Stimulated activated CD4-positive, alpha-beta T cell treated with anti-CD3 and anti-CD28 coated beads, Interleukin-2, amount 100 ng/mL, for 24 hours (primary cell): Measurements from ENCODE around the gene WWC1.
"Not testable (repeated sequence)": the region's sequence is repeated elsewhere in the genome, so short reads cannot be mapped to it uniquely, and the experiment has no call there.

Source experiments
- DNase-seq, 2 donors: peaks; one replicate each; pipeline ENCODE4 v3.0.0-alpha.2; 2020

The WWC1 gene

DNA sequence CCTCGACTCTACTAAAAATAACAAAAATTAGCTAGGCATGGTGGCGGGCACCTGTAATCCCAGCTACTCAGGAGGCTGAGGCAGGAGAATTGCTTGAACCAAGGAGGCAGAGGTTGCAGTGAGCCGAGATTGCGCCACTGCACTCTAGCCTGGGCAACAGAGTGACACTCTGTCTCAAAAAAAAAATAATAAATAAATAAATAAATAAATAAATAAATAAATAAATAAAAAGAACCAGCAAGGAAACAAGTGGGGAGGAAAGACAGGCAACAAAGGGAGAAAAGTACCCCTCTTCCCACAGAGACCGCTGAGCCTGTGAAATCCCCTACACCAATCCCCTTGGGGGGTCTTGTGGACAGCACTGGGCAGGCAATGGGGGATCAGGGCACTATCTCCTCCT is 4.6 kb upstream of the WWC1 start:
- not testable (repeated sequence) for DNase-seq

- DNase-seq: no peak
These were observed 4.1 kb upstream of the WWC1 start for GRCh38 chr5:168287362-168287761.

- DNase-seq: no peak
These were observed 2.8 kb upstream of the WWC1 start for GRCh38 chr5:168288349-168289245.

DNA sequence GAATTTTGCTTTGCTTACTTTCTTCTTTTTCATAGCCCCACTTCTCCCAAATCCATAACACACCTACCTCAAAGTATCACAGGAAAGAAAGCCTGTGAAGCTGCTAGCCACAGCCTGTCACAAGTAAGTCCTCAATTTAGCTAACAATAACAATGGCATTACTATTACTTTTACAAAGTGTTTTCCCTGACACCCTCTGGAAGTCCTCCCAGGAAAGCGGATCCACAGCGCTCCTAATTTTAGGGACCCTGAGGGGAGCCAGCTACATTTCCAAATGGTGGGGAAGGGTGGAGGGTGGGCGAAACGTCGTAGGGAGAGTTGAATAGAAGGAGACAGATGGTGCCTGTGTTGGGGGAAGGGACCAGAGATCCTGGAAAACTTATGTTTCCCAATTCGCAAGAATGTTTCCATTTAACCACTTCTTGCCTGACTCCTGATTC is 523 bp upstream of the WWC1 start:
- DNase-seq: no peak

- DNase-seq: no peak
These were observed 730 bp downstream of the WWC1 start for GRCh38 chr5:168291964-168292785.

DNA sequence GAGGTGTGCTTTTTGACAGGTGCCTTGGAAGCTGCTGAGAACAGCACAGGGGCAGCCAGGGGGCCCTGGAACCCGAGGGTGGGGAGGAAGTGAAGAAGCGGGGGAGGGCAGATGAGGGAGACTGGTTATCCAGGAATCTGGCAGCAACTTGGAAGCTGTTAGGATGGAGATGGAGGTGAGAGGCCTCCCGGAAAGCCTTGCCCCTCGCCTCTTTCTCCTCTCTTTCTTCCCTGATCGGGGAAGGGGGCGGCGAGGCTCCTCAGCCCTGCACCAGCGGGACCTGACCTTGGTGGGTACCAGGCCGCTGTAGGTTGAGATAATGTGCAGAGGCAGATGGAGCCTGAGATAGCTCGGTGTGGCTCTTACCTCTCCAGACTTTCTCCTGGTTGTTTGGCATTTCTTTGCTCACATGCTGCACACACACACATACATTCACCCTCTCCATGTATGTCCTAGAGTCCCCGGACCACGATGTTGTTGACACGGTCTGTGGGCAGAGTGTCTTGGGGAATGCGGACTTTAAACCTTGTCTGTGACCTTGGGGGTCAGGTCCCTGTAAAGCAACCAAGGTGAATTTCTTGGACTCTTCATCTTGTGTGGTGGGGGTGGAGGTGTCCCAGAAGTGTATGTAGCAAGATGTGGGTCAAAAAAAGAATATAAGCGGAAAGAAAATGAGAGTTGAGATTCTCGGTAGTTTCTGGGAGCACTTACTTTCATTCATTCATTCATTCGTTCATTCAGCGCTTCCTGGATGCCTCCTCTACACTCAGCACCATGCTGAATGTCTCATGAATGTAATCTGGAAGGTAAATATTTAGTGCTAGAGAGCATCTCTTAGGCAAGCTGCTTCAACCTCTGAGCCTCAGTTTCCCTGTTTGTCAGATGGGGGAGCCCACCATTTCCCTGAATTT is 1.6 kb downstream of the WWC1 start:
- DNase-seq: no peak

GRCh38 chr5:168295574-168296201 is 4.2 kb downstream of the WWC1 start:
- DNase-seq: no peak

DNA sequence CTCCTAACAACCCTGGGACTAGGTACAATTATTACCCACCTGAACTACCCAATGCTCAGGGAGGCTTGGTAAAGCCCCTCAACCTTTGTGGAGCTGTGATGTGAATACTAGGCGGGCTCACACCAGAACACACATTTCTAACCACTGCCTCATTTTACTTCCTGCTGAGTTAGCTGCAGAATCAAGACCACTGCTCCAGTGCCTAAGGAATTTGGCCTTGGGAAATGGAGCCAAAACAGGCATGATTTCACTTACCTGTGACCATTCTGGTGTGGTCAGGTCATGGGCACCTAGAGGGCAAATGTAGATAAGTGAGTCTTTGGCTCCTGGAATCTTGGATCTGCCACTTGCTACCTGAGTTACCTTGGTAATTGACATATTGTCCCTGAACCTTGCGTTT is 5.2 kb downstream of the WWC1 start:
- DNase-seq: no peak

DNA sequence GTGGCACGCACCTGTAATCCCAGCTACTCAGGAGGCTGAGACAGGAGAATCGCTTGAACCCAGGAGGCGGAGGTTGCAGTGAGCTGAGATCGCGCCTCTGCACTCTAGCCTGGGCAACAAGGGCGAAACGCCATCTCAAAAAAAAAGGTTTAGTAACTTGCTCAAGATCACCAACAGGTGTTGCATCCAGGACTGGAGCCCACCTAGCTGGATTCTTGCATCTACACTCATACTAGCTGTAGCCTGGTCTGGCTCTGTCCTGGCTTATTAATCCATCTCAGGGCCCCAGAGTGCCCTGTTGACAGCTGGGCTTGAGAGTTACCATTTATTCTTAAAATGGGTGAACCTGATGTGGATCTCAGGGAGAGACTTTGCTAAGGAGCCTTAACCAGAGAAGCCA is 7.5 kb downstream of the WWC1 start:
- no peak for DNase-seq

- DNase-seq: no peak
These were observed 7.9 kb downstream of the WWC1 start for GRCh38 chr5:168299372-168299771.

GRCh38 chr5:168300326-168301182 is 9.1 kb downstream of the WWC1 start:
- DNase-seq: no peak

DNA sequence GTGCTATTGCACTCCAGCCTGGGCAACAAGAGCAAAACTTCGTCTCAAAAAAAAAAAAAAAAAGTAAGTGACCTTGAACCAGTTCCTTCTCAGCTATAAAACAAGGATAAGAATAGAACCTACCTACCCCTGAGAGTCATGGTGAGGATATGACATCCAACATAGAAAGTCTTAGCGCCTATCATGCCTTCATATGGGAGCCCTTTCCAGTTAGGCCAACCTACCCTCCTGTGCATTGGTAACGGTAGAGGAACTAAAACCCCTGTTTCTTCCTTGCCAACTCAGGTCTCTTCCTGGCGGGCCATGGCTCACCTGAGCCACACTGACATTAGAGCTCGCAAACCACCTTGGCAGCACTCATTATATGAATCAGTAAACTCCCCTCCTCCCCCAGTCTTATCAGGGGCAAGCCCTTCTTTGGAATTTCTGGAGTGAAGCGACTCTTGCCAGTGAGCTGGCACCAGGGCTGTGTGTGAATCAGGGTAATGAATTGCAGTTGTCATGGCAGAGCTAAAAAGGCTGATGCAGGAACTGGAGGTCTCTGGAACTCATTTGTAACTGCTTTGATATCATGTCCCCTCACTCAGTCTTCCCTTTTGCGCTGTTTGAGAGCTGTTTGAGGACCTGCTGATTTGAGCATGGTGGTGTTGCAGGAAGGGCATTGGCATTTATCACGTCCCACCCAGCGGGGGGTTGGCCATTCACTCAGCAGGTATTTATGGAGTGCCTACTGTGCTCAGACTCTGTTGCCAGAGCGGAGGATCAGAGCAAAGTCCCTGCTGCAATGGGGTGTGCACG is 10.3 kb downstream of the WWC1 start:
- DNase-seq: no peak

- DNase-seq: no peak
These were observed 11.3 kb downstream of the WWC1 start for GRCh38 chr5:168302785-168303184.

- no peak for DNase-seq
These were observed 12.1 kb downstream of the WWC1 start for GRCh38 chr5:168303393-168304025.

GRCh38 chr5:168304349-168304748 is 12.9 kb downstream of the WWC1 start:
- no peak for DNase-seq

GRCh38 chr5:168305281-168305680 is 13.8 kb downstream of the WWC1 start:
- DNase-seq: no peak

DNA sequence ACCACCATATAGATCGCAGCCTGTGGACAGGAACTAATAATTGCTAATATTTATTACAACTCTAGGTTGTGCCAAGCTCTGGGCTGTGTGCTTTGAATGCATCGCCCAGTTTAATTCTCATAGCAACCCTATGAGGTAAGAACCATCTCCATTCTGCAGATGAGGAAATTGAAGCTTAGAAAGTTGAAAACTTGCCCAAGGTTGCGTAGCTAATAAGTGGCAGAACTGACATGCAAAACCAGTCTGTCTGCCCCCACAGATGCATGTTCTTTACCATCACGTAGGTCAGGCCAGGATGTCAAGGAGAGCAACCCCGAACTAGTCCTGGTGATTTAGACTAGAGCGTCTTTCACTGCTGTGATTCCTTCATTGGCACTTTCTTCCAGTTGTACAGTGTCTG is 15.6 kb downstream of the WWC1 start:
- no peak for DNase-seq

GRCh38 chr5:168307925-168308584 is 16.6 kb downstream of the WWC1 start:
- no peak for DNase-seq

GRCh38 chr5:168308976-168309598 is 17.6 kb downstream of the WWC1 start:
- DNase-seq: no peak
